GM19452 (cell line): Measurements from ENCODE around the gene AGAP1.

Source experiments
- ATAC-seq: cut with Tn5 transposase; IDR thresholded peaks from one replicate; pipeline ENCODE4 v1.9.1; 2021; ENCODE audit not compliant: unreplicated experiment

AGAP1 gene

DNA sequence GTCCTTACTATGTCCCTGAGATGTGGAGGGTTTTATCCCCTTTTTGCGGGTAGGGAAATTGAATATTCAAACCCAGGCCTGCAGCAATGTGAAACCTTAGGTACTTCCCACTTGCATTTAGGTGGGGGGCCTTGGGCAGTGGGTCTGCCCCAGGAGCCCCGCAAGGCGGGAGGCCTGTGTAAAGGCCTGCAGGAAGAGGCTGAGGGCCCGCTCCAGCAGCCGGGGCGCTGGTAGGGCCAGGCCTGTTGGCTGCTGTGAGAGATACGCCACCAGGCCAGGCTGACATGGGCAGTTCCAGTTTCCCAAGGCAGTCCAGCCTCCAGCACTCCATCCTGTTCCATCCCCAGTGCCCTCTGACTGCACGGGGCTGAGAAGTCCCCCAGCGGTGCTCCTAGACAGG, 610.1 kb downstream of the AGAP1 start:
- ATAC-seq: no peak

DNA sequence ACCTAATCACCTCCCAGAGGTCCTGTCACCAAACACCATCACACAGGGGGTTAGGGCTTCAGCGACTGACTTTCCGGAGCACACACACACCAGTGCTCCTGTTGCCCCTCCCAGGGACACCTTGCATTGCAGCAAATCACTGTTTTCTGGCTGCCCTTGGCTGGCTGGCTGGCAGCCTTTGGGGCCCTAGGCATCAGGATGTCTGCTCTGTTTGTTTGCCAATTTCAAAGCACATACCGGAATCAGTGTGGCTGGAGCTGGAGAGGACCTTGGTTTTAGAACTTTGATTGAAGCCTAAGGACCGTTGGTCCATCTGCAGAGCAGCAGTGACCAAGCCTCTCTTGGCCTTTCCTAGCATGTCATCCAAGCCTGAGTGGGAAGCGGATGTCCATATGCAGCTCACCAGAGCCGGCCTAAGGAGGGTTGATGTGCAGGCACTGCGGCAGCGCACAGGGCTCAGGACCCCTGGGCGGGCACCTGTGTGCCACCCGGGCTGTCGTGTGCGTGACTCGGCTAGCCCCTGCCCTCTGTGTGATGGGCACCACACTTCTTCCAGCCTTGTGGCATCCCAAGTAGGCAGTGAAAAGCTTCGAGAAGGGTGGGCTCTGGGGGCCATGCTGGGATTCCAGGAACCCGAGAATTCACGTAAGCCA, 612.2 kb downstream of the AGAP1 start:
- ATAC-seq: no peak

DNA sequence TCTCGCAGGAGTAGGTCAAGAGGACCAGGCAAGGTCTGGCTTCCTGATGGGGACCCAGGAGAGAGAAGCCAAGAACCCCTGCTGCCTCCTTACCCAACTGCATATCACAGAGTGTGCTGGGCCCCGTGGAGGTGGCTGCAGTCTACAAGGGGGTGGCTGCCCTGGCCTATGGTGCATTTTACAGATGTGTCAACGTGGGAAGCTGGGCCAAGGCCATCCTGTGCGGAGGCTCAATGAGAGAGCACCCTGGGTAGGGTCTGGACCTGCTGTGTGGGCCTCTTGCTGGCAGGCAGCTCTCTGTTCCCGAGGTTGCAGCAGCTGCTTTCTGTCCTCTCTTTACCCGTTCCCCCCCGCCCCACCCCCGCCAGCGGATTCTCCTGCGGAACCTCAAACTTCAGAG, 612.9 kb downstream of the AGAP1 start:
- ATAC-seq: no peak

- no peak for ATAC-seq
Measured at GRCh38 chr2:236107536-236107935, 613.7 kb downstream of the AGAP1 start.

DNA sequence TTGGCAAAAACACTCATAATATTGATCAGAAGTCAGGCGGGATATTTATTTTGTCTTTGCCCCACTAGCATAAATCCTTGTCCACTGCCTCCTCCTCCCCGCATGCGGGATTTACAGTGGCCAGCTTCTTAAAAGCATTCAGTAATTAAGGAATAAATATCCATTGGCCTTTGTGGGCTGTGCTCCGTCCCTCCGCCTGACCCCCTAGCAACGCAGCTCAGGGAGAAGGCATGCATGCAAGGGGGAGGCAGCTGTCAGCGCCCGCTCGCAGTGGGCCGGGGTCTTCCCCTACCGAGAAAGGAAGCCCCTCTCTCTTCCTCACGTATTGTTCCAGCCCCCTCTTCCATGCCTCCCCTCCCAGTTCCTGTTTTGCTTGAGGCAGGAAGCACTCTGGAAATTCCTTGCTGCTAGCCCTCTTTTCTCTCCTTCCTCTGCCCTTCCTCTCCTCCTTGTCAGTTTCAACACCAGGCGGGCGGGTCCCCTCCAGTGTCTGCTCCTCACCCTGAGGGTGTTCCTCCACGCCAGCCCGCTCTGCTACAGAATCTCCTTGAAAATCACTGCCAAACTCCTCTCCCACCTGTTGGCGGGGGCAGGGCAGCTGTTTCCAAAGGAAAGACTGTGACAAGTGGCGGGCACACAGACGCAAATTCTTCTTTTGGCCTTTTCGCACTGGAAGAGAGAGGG, 614.2 kb downstream of the AGAP1 start:
- ATAC-seq: no peak

DNA sequence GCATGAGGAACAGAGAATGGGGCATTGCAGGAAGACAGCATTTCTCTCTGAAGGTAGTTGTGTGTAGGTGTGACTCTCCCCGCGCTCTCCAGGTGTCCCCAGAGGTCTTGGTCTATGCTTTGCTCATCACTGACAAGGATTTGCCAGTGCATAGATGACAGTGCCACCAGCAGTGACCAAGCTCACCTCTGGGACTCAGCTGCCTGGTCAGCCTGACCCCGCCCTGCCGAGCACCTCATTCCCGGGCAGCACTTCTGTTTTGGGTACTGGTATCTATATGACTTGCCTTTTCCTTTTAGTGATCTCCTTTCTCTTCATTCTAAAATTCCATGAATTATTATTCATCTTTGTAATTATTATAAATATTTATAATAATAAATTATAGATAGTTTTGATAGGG, 615.2 kb downstream of the AGAP1 start:
- ATAC-seq: no peak

DNA sequence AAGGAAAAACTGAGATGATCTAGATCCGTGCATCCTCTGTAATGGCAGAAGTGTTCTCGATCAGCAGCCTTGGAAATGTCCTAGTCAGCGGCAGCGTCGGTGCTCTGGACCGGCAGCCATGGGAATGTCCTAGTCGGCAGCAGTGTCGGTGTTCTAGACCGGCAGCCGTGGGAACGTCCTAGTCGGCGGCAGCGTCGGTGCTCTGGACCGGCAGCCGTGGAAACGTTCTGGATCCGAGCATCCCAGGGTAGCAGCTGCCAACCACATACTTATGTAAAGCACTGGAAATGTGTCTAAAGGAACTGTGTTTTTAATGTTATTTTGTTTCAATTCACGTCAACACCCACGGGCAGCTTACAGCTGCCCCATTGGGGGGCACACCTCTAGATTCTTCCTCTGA, 615.6 kb downstream of the AGAP1 start:
- ATAC-seq: no peak

DNA sequence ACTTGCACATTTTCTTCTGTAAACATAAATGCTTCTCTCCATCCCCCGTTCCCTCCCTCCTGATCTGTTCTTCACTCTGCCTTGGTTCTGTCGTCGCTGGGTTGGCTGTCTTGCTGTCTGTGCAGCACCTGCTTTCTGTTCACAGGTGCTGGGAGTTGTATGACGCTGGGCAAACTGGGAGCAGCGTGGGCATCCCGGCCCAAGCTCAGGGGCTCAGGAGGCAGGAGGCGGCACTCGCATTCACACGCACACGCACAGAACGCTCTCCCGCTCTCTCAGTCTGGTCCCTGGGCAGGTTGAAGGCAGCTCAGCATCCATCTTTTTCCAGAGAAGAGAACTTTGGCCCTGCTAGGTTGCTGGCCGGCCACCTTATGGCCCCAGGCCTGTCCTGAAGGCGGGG, 618.6 kb downstream of the AGAP1 start:
- ATAC-seq: no peak

- ATAC-seq: no peak
Measured at GRCh38 chr2:236113425-236113824, 619.6 kb downstream of the AGAP1 start.

GRCh38 chr2:236113948-236114347, 620.1 kb downstream of the AGAP1 start:
- ATAC-seq: no peak

DNA sequence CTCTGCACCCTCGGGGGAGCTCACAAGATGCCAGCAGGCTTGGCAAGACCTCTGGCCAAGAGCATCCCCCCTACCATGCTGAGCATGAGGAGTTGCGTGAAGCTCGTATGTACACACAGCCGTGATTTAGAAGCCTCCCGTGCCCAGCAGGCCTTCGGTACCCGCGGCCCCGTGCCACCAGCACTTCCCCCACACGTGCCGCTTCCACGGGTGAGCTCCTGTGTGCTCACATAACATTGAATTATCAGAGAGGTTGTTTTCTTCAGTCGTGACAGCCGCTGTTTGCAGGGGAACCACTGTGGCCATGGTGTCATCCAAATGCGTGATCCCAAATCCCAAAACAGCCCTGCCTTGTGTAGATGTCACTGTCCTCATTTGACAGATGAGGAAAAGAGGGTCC, 621.1 kb downstream of the AGAP1 start:
- no peak for ATAC-seq

- no peak for ATAC-seq
Measured at GRCh38 chr2:236117401-236117800, 623.6 kb downstream of the AGAP1 start.

DNA sequence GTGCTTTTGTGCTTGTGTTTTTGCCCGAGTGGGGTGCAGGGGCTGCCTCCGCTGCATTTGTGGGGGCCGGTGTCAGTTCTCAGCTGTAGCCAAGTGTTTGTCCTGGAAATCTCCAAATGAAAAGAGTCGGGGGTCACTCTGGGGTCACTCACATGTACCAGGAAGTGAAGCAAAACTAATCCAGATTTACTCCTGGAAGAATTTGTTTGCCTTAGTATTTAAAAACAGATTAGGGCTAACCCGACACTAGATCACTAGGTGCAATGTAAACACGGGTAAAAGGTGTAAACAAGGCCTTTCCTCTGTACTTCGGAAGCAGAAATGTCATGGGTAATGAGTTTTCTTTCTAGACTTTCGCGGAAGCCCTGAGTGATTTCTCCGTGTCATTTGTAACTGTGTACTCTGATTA, 624.0 kb downstream of the AGAP1 start:
- no peak for ATAC-seq

- no peak for ATAC-seq
Measured at GRCh38 chr2:236119003-236119402, 625.2 kb downstream of the AGAP1 start.

GRCh38 chr2:236119476-236119875, 625.6 kb downstream of the AGAP1 start:
- ATAC-seq: no peak

- ATAC-seq: no peak
Measured at GRCh38 chr2:236120141-236120601, 626.3 kb downstream of the AGAP1 start.

GRCh38 chr2:236120829-236121228, 627.0 kb downstream of the AGAP1 start:
- ATAC-seq: no peak

GRCh38 chr2:236121546-236121945, 627.7 kb downstream of the AGAP1 start:
- ATAC-seq: no peak

DNA sequence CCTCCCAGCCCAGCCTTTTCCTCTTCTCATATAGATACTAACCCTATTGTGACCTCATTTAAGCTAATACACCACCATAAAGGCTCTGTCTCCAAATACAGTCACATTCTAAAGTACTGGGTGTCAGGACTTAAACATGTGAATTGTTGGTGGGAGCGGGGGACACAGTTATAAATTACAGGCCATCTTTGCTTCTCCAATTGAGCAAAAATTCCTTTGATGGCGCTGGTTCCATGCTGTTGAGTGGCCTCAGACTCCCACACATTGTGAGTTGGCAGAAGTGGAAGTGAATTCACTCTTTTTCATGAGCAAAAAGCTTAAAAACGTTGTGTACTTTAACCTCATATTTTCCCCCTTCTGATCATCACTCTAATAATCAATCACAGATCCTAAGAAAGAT, 628.4 kb downstream of the AGAP1 start:
- no peak for ATAC-seq

DNA sequence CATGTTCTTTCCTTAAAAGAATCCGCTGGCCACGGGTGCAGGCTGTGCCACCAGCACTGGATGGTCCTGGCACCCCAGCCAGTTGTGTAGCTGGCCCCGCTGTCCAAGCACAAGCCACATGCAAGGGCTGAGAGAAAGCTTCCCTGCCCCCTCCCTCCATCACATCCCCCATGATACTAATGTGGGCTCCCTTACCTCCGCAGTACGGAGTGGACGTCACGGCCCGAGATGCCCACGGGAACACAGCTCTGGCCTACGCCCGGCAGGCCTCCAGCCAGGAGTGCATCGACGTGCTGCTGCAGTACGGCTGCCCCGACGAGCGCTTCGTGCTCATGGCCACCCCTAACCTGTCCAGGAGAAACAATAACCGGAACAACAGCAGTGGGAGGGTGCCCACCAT, 629.9 kb downstream of the AGAP1 start:
- ATAC-seq: no peak

- ATAC-seq: no peak
Measured at GRCh38 chr2:236124182-236124893, 630.5 kb downstream of the AGAP1 start.

DNA sequence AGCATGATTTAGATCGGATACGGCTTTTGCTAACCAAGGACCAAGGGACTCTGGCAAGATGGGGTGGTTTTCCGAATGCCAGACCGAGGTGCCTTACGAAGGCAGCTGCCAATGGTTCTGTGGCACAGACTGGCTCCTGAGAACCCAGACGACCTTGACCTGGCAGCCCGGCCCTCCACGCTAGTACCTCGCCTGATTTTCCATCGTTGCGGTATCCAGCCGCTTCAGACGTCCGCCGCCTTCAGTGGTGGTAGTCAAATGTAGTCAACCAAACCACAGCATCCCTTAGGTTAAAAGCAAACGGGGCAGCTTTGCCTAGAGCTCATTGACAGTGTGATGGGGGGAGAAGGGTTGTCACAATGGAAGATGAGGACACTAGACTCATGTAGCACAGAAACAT, 631.7 kb downstream of the AGAP1 start:
- ATAC-seq: no peak
